Measurements from ENCODE around the gene LRP10. TPM values are rescaled to one million over a fixed set of nuclear protein-coding genes. Genes with fewer than 3 reads are reported as not detected.
"Not testable (repeated sequence)": the region's sequence is repeated elsewhere in the genome, so short reads cannot be mapped to it uniquely, and the experiment has no call there.

LRP10 gene
- total RNA-seq, 2 donors from 2014 or later, result 53.4 to 60.4 TPM

- H3K27ac Mint-ChIP-seq, result peak overlapping the region in 1 of 2 donors; percentile 7
- no peak for DNase-seq (ENCODE audit: low spot score)
- H3K36me3 Mint-ChIP-seq, result peaks cover 10% of the 10 kb centered on the region
- no peak overlapping the region for H3K4me3 Mint-ChIP-seq
- H3K9me3 Mint-ChIP-seq, result no peaks in the 10 kb centered on the region
- H3K4me1 Mint-ChIP-seq (ENCODE audit: low read depth in 2 of 2), result peaks cover 10 to 13% of the 10 kb centered on the region in 2 donors
- H3K27me3 Mint-ChIP-seq, result no peaks in the 10 kb centered on the region
- no peak for ATAC-seq
Measured at GRCh38 chr14:22896356-22896755, 24.8 kb downstream of the LRP10 start.

DNA sequence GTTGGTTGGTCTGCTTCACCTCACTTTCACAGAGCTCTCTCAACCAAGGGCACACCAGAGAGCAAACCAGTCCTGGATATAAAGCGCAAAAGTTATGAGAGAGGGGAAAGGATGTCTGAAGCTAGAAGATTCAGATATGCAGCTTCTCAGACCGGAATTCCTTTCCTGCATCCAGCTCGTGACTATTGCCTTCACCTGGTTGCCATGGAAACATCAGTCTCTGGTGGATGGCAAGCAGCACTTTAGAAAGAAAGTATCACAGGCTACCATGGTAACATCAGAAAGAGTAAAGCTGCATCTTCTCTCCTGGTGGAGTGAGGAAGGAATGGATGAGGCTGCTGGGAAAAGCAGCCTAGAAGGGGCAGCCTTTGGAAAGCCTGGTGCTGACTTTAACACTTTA lies 25.2 kb downstream of the LRP10 start:
- peaks cover 10 to 13% of the 10 kb centered on the region in 2 donors for H3K4me1 Mint-ChIP-seq (ENCODE audit: low read depth in 2 of 2)
- H3K4me3 Mint-ChIP-seq, result no peak overlapping the region
- DNase-seq (ENCODE audit: low spot score), result no peak
- peak overlapping the region in 1 of 2 donors; percentile 7 for H3K27ac Mint-ChIP-seq
- H3K9me3 Mint-ChIP-seq, result no peaks in the 10 kb centered on the region
- H3K27me3 Mint-ChIP-seq, result no peaks in the 10 kb centered on the region
- H3K36me3 Mint-ChIP-seq, result peaks cover 13% of the 10 kb centered on the region
- ATAC-seq, result no peak

- Mint-ChIP-seq H3K27ac (no peak overlapping the region), H3K4me1 (ENCODE audit: low read depth in 2 of 2) (peaks cover 10 to 13% of the 10 kb centered on the region in 2 donors), H3K27me3 (no peaks in the 10 kb centered on the region), H3K36me3 (peaks cover 13% of the 10 kb centered on the region), H3K4me3 (no peak overlapping the region), H3K9me3 (no peaks in the 10 kb centered on the region)
- no peak for DNase-seq (ENCODE audit: low spot score)
- no peak for ATAC-seq
Measured at GRCh38 chr14:22897357-22897756, 25.8 kb downstream of the LRP10 start.

DNA sequence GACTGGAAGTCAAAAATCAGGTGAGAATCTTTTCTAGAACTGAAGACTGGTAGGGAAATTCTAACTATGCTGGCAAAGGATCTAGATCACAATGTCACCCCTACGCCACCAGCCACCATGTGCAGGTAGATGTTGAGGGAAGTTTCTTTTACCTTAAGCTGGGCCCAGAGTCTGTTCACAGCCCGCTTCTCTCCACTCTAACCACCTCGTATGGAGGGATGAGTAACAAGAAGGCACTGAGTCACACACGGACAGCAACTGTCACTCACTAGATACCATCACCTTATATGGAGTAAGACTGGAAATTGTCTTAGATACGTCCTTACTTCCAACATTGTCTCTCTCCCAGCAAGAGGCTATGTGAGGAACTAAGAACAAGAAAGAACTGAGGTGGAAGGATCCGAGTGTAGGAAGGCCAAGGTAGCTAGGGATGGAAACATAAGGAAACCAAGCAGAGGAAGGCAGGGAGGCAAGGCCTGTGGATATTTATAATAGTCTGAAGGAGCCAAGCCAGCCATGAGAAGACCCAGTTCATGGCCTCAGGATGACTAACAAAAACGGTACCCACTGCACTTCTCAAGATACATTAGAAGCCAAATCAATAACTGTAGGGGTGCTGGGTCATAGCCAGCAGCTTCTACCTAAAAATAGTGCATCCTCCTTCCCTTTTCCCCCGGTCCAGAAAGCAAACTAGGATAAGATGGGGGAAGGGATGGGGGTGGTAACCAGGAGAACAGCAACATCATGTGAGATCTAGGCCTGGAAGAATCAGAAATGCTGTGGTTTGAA lies 27.0 kb downstream of the LRP10 start:
- Mint-ChIP-seq H3K4me1 (ENCODE audit: low read depth in 2 of 2) (peaks cover 10 to 13% of the 10 kb centered on the region in 2 donors), H3K36me3 (peaks cover 13% of the 10 kb centered on the region), H3K9me3 (no peaks in the 10 kb centered on the region), H3K27ac (no peak overlapping the region), H3K4me3 (no peak overlapping the region), H3K27me3 (no peaks in the 10 kb centered on the region)
- DNase-seq (ENCODE audit: low spot score) (no peak), ATAC-seq (peak in 1 of 2 donors; percentile 57)

DNA sequence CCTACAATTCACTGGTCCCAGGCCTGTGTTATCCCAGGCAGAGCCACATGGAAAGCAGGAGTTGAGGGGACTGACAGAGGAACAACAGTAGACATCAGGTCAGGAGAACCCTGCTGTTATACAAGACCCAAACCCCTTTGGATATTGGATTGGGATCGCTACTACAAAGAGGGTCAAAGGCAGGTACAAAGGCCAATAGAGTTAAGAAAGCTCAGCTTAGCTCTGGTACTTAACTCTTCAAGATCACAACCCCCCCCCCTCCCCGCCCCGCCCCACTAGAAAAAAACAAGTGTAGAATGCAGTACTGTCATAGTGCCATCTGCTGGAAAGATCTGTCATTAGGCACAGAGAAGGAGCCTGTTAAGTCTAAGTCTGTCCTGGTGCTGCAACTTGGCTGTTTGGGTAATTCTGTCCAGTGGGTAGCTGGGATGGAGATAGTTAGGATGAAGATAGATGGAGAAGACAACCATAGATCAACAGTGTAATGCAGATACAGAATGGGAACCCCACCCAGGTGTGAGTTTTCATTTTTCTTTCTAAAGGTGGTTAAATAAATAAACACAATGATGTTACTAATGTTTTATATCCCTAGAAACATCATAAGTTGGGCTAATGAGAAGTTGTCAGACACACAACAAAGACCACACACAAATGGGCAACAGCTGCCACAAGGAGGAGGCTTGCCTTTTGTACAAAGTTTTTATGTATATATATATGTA lies 28.7 kb downstream of the LRP10 start:
- DNase-seq (ENCODE audit: low spot score) (no peak), ATAC-seq (peak; percentile 65 to 67)
- H3K27ac Mint-ChIP-seq, result peak overlapping the region in 1 of 2 donors; percentile 10
- H3K36me3 Mint-ChIP-seq, result peaks cover 22% of the 10 kb centered on the region
- no peaks in the 10 kb centered on the region for H3K27me3 Mint-ChIP-seq
- H3K4me3 Mint-ChIP-seq, result no peak overlapping the region
- no peaks in the 10 kb centered on the region for H3K9me3 Mint-ChIP-seq
- peaks cover 10 to 13% of the 10 kb centered on the region in 2 donors for H3K4me1 Mint-ChIP-seq (ENCODE audit: low read depth in 2 of 2)

- no peak for ATAC-seq
- Mint-ChIP-seq H3K27ac (no peak overlapping the region), H3K4me3 (no peak overlapping the region), H3K9me3 (no peaks in the 10 kb centered on the region), H3K4me1 (ENCODE audit: low read depth in 2 of 2) (peaks cover 10 to 19% of the 10 kb centered on the region in 2 donors), H3K27me3 (no peaks in the 10 kb centered on the region), H3K36me3 (peaks cover 36% of the 10 kb centered on the region)
- no peak for DNase-seq (ENCODE audit: low spot score)
Measured at GRCh38 chr14:22901799-22902198, 30.3 kb downstream of the LRP10 start.

DNA sequence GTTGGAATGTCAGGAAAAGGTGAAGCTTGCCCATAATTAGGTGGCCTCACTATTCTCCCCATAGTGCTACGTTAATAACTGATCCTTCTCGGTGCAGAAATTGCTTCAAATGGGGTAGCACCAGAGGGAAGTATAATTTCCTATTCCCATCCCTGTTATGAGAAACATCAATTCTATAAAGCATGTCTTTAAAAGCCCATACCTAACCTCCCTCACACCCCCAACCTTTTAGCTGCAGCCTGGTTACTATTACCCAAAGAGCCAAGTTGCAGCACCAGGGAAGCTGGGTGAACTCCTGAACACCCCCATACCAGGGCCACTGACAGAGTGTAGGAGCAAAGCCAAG lies 32.2 kb downstream of the LRP10 start:
- Mint-ChIP-seq H3K36me3 (peaks cover 31% of the 10 kb centered on the region), H3K27ac (no peak overlapping the region), H3K4me1 (ENCODE audit: low read depth in 2 of 2) (peaks cover 6 to 19% of the 10 kb centered on the region in 2 donors), H3K9me3 (no peaks in the 10 kb centered on the region), H3K4me3 (no peak overlapping the region), H3K27me3 (no peaks in the 10 kb centered on the region)
- ATAC-seq (no peak), DNase-seq (ENCODE audit: low spot score) (no peak)

- H3K9me3 Mint-ChIP-seq, result no peaks in the 10 kb centered on the region
- no peak overlapping the region for H3K4me3 Mint-ChIP-seq
- DNase-seq (ENCODE audit: low spot score), result no peak
- no peak overlapping the region for H3K27ac Mint-ChIP-seq
- H3K27me3 Mint-ChIP-seq, result no peaks in the 10 kb centered on the region
- H3K36me3 Mint-ChIP-seq, result peaks cover 38% of the 10 kb centered on the region
- H3K4me1 Mint-ChIP-seq (ENCODE audit: low read depth in 2 of 2), result peaks cover 7 to 24% of the 10 kb centered on the region in 2 donors
- no peak for ATAC-seq
Measured at GRCh38 chr14:22905627-22906026, 34.1 kb downstream of the LRP10 start.

DNA sequence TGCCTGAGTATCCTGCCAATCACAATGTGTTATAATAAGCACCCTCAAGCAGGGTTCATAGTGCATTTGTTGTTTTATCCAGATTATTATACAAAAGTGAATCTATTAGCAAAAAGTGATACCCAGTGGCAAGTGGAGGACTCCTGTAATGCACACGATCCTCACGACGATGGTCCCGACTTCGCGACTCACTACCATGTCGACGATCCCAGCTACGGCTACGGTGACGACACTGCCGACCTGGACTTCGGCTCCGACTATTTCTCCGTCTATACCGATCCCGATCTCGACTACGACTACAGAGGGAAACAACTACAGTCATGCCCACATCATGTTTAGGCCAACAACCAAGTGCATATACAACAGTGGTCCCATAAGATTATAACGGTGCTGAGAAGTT lies 34.5 kb downstream of the LRP10 start:
- peaks cover 36% of the 10 kb centered on the region for H3K36me3 Mint-ChIP-seq
- DNase-seq (ENCODE audit: low spot score) (no peak), ATAC-seq (no peak)
- H3K4me3 Mint-ChIP-seq, result no peak overlapping the region
- H3K27ac Mint-ChIP-seq, result peak overlapping the region in 1 of 2 donors; percentile 77
- no peaks in the 10 kb centered on the region for H3K27me3 Mint-ChIP-seq
- no peaks in the 10 kb centered on the region for H3K9me3 Mint-ChIP-seq
- H3K4me1 Mint-ChIP-seq (ENCODE audit: low read depth in 2 of 2), result peaks cover 7 to 19% of the 10 kb centered on the region in 2 donors

DNA sequence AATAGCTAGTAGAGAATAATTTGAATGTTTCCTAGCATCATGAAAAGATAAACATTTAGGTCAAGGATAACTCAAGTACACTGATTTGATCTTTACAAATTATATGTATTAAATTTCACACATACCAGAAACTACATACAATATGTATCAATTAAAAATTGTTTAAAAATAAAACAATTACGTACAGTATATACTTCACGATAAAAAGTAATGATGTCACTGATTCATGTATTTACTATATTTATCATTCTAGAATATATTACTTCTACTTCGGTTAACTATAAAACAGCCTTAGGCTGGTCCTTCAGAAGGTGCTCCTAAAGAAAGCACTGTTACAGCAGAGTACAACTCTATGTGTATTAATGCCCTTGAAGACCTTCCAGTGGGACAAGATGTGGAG lies 35.9 kb downstream of the LRP10 start:
- Mint-ChIP-seq H3K9me3 (no peaks in the 10 kb centered on the region), H3K27me3 (no peaks in the 10 kb centered on the region), H3K36me3 (peaks cover 30% of the 10 kb centered on the region), H3K4me1 (ENCODE audit: low read depth in 2 of 2) (peaks cover 7 to 21% of the 10 kb centered on the region in 2 donors), H3K4me3 (no peak overlapping the region), H3K27ac (no peak overlapping the region)
- ATAC-seq, result no peak
- no peak for DNase-seq (ENCODE audit: low spot score)

- peak overlapping the region; percentile 5 for H3K4me3 Mint-ChIP-seq
- peak; percentile 67 to 92 for ATAC-seq
- H3K27ac Mint-ChIP-seq, result peak overlapping the region; percentile 48 to 97
- DNase-seq (ENCODE audit: low spot score), result no peak
- H3K27me3 Mint-ChIP-seq, result no peaks in the 10 kb centered on the region
- no peaks in the 10 kb centered on the region for H3K9me3 Mint-ChIP-seq
- peaks cover 7 to 25% of the 10 kb centered on the region in 2 donors for H3K4me1 Mint-ChIP-seq (ENCODE audit: low read depth in 2 of 2)
- H3K36me3 Mint-ChIP-seq, result peaks cover 30% of the 10 kb centered on the region
Measured at GRCh38 chr14:22908601-22909000, 37.1 kb downstream of the LRP10 start.

DNA sequence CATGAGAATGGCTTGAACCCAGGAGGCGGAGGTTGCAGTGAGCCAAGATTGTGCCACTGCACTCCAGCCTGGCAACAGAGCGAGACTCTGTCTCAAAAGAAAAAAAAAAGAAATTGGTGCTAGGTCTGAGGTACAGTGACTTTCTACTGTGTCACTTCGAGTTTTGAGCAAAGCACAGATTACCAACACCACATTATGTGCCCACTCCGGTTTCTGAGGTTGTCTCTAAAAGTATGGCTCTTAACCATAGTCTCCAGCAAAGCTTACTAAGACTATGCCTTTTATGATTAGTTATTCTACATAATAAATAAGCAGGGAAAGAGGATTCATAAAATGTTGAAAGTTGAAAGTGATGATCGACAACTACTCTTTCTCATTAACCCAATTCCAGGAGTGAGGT lies 39.4 kb downstream of the LRP10 start:
- peaks cover 7 to 25% of the 10 kb centered on the region in 2 donors for H3K4me1 Mint-ChIP-seq (ENCODE audit: low read depth in 2 of 2)
- peak overlapping the region in 1 of 2 donors; percentile 48 for H3K27ac Mint-ChIP-seq
- no peak for ATAC-seq
- H3K4me3 Mint-ChIP-seq, result no peak overlapping the region
- H3K9me3 Mint-ChIP-seq, result no peaks in the 10 kb centered on the region
- no peak for DNase-seq (ENCODE audit: low spot score)
- H3K27me3 Mint-ChIP-seq, result no peaks in the 10 kb centered on the region
- peaks cover 14% of the 10 kb centered on the region for H3K36me3 Mint-ChIP-seq

- not testable (repeated sequence) for H3K27ac Mint-ChIP-seq; DNase-seq (ENCODE audit: low spot score); H3K9me3 Mint-ChIP-seq; H3K27me3 Mint-ChIP-seq; H3K4me3 Mint-ChIP-seq; ATAC-seq
- H3K36me3 Mint-ChIP-seq, result peaks cover 16% of the 10 kb centered on the region
- peaks cover 25 to 31% of the 10 kb centered on the region in 2 donors for H3K4me1 Mint-ChIP-seq (ENCODE audit: low read depth in 2 of 2)
Measured at GRCh38 chr14:22914836-22915235, 43.3 kb downstream of the LRP10 start.

DNA sequence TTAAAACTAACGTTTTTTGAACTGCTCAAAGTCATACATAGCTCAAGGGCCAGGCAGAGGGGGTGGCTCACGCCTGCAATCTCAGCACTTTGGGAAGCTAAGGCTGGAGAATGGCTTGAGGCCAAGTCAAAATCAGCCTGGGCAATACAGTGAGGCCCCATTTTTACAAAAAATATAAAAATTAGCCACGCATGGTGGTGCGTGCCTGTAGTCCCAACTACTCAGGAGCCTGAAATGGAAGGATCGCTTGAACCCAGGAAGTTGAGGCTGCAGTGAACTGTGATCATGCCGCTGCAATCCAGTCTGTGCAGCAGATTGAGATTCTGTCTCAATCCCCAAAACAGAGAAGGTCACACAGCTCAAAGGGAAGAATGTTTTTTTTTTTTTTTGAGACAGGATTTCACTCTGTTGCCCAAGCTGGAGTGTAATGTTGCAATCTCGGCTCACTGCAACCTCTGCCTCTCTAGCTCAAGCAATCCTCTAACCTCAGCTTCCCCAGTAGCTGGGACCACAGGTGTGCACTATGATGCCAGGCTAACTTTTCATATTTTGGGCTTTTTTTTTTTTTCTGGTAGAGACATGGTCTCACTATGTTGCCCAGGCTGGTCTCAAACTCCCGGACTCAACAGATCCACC lies 44.5 kb downstream of the LRP10 start:
- H3K4me3 Mint-ChIP-seq, result no peak overlapping the region
- ATAC-seq (no peak), DNase-seq (ENCODE audit: low spot score) (no peak)
- no peaks in the 10 kb centered on the region for H3K9me3 Mint-ChIP-seq
- peaks cover 18% of the 10 kb centered on the region for H3K36me3 Mint-ChIP-seq
- peak overlapping the region; percentile 50 to 59 for H3K27ac Mint-ChIP-seq
- no peaks in the 10 kb centered on the region for H3K27me3 Mint-ChIP-seq
- H3K4me1 Mint-ChIP-seq (ENCODE audit: low read depth in 2 of 2), result peaks cover 26 to 34% of the 10 kb centered on the region in 2 donors
